K562 (cell line): ENCODE measurements around the gene HSPA4L. TPM values are rescaled to one million over a fixed set of nuclear protein-coding genes. Genes with fewer than 3 reads are reported as not detected.

Experiments
- ARID1B ChIP-seq: fragments of 450-650 bp; IDR thresholded peaks from 2 replicates; pipeline ENCODE4 v1.6.1; 2016; ENCODE audit warnings: antibody characterized with exemption, mild to moderate bottlenecking, inconsistent platforms
- BRD4 ChIP-seq: fragments of 200-600 bp; sonication (generic); IDR thresholded peaks from 2 replicates; pipeline ENCODE4 v1.6.1; 2017; ENCODE audit warnings: inconsistent platforms
- CBFA2T2 ChIP-seq: fragments of 450-650 bp; conservative IDR thresholded peaks from 2 replicates; pipeline ENCODE4 v1.6.1; 2017; ENCODE audit warnings: mild to moderate bottlenecking
- EHMT2 ChIP-seq: fragments of 450-650 bp; IDR thresholded peaks from 2 replicates; pipeline ENCODE4 v1.6.1; 2018; ENCODE audit warnings: antibody characterized with exemption
- GATAD2A ChIP-seq: fragments of 450-650 bp; IDR thresholded peaks from 2 replicates; pipeline ENCODE4 v1.6.1; 2017
- HNRNPH1 ChIP-seq: fragments of 200-400 bp; formaldehyde crosslinking; optimal IDR thresholded peaks from 2 replicates; pipeline ENCODE3; 2017; ENCODE audit warnings: low read depth, mild to moderate bottlenecking, low read length, moderate library complexity
- KAT2B ChIP-seq: IDR thresholded peaks from one replicate; pipeline ENCODE4 v1.6.1; 2012; ENCODE audit warnings: low read depth, mild to moderate bottlenecking, control low read depth, inconsistent platforms, low read length, moderate library complexity
- KLF13 ChIP-seq: fragments of 450-650 bp; IDR thresholded peaks from 2 replicates; pipeline ENCODE4 v1.6.1; 2016; ENCODE audit warnings: missing genetic modification characterization, low read depth, mild to moderate bottlenecking, missing compliant biosample characterization, moderate library complexity, borderline replicate concordance
- MAFF ChIP-seq: IDR thresholded peaks from 2 replicates; pipeline ENCODE4 v1.6.1; 2012; ENCODE audit warnings: low read length, improper control_type of control experiment
- RUNX1 ChIP-seq: sonication (generic); IDR thresholded peaks from 2 replicates; pipeline ENCODE4 v1.6.1; 2016; ENCODE audit warnings: antibody characterized with exemption, low read depth
- TAL1 ChIP-seq: fragments of 450-650 bp; IDR thresholded peaks from 2 replicates; pipeline ENCODE4 v1.6.1; 2016; ENCODE audit warnings: mild to moderate bottlenecking
- THRAP3 ChIP-seq: fragments of 450-650 bp; IDR thresholded peaks from 2 replicates; pipeline ENCODE4 v1.6.1; 2016; ENCODE audit warnings: mild to moderate bottlenecking, inconsistent platforms, borderline replicate concordance
- XRCC4 ChIP-seq: IDR thresholded peaks from one replicate; pipeline ENCODE4 v1.6.1; 2011; ENCODE audit not compliant: insufficient read depth, insufficient read length; ENCODE audit errors: extremely low read depth
- YBX1 ChIP-seq: fragments of 450-650 bp; IDR thresholded peaks from 2 replicates; pipeline ENCODE4 v1.7.1; 2016; ENCODE audit warnings: mild to moderate bottlenecking
- ZBTB7A ChIP-seq: IDR thresholded peaks from 2 replicates; pipeline ENCODE4 v1.6.1; 2011; ENCODE audit warnings: low read depth, mild to moderate bottlenecking, low read length, moderate library complexity, borderline replicate concordance; ENCODE audit not compliant: control insufficient read depth
- ZNF175 ChIP-seq: fragments of 200-800 bp; sonication (Bioruptor generic); IDR thresholded peaks from 2 replicates; pipeline ENCODE4 v1.6.1; 2016; ENCODE audit warnings: low read depth, mild to moderate bottlenecking, missing genetic modification characterization, missing compliant biosample characterization
- ZNF347 ChIP-seq: fragments of 450-650 bp; formaldehyde crosslinking; IDR thresholded peaks from 2 replicates; pipeline ENCODE4 v1.4.0; 2020; ENCODE audit warnings: low read depth, mild to moderate bottlenecking, moderate library complexity
- ZNF586 ChIP-seq: fragments of 450-650 bp; formaldehyde crosslinking; conservative IDR thresholded peaks from 2 replicates; pipeline ENCODE4 v1.4.0; 2020; ENCODE audit warnings: mild to moderate bottlenecking, moderate library complexity
- ZNF707 ChIP-seq: fragments of 250-450 bp; sonication (Bioruptor Pico); conservative IDR thresholded peaks from 2 replicates; pipeline ENCODE4 v1.8.0; 2022; ENCODE audit warnings: inconsistent platforms, mild to moderate bottlenecking, moderate library complexity
- polyA plus RNA-seq, 8 experiments: library from polyadenylated mRNA; depleted of rRNA in 4 of 8; stranded (reverse) in 5 of 8; unstranded in 3 of 8; fragments of >200 nt; fragmentation: Nextera tagmentation in 2 of 8; fragmentation: Illumina TruSeq in 1 of 8; extraction: Ambion mirVana in 2 of 8; extraction: Trizol in 1 of 8; gene quantifications; 2 replicates each; pipeline versions ENCODE4 v1.2.1 to v1.2.3, GENCODE V29; 2011 to 2014; ENCODE audit warnings: inconsistent platforms in 1 of 8, missing spikeins in 1 of 8
- total RNA-seq, 7 experiments: library from RNA; depleted of rRNA in 6 of 7; stranded (reverse); fragments of >200 nt in 6 of 7; fragmentation: Illumina TruSeq in 2 of 7; extraction: Trizol in 2 of 7; gene quantifications; 2 replicates each; pipeline versions ENCODE4 v1.2.1 to v1.2.3, GENCODE V29; 2011 to 2021; ENCODE audit warnings: low replicate concordance in 1 of 7
- TF ChIP-seq, protein P1 (sequence below): fragments of 450-650 bp; IDR thresholded peaks from 2 replicates; pipeline ENCODE4 v1.6.1; 2016; ENCODE audit warnings: borderline replicate concordance
- TF ChIP-seq, protein P2 (sequence below): fragments of 250-450 bp; sonication (Bioruptor Pico); IDR thresholded peaks from 2 replicates; pipeline ENCODE4 v1.4.0; 2020
- TF ChIP-seq, protein P3 (sequence below): sonication (generic); formaldehyde crosslinking; IDR thresholded peaks from 2 replicates; pipeline ENCODE4 v1.8.1; 2023; ENCODE audit warnings: mild to moderate bottlenecking, missing genetic modification reagents
- TF ChIP-seq, protein P4 (sequence below): fragments of 450-650 bp; conservative IDR thresholded peaks from 2 replicates; pipeline ENCODE4 v1.6.1; 2016; ENCODE audit warnings: missing genetic modification characterization, low read depth, mild to moderate bottlenecking, missing compliant biosample characterization, moderate library complexity

The HSPA4L gene
- total and polyA plus RNA-seq, 9 of the 15 experiments (the other 6 are each of a cell fraction or from before 2014, with no cell fraction given), result 12.3 to 37.0 (median 21.7) TPM

DNA sequence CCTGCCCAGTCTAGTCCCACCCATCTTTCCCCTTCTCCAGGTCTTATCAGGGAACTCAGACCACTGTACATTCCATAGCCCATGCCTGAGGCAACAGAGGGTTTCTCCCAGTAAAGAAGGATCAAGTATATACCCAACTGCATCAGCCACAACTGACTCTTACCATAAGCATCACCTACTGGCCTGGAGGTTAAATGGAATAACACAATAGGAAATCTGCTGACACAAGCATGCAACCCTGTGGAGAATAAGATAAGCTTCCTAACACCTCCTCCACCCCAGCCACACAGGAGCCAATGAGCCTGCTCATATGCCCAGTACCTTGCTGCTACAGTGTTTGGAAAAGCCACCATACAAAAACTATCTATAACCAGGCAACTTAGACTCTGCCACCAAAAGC, 63.9 kb downstream of the HSPA4L start (continued):
- TF ChIP-seq ZBTB7A (no peak), ZNF586 (CRISPR knock-in tag) (no peak), KLF13 (tag) (no peak), ZNF707 (CRISPR knock-in tag) (no peak), ZNF175 (no peak), BRD4 (no peak), ARID1B (peak; percentile 66), RUNX1 (no peak), KAT2B (no peak), ZNF347 (CRISPR knock-in tag) (no peak), CBFA2T2 (peak; percentile 58), YBX1 (no peak), HNRNPH1 (no peak), XRCC4 (no peak), GATAD2A (no peak), MAFF (peak; percentile 57), EHMT2 (0 out of 2 replicates have a peak, but pooled peaks have one; percentile 33), TAL1 (peak; percentile 53; the same call in 1 of the 2 replicates), THRAP3 (no peak)
- TF ChIP-seq, protein P1, sequence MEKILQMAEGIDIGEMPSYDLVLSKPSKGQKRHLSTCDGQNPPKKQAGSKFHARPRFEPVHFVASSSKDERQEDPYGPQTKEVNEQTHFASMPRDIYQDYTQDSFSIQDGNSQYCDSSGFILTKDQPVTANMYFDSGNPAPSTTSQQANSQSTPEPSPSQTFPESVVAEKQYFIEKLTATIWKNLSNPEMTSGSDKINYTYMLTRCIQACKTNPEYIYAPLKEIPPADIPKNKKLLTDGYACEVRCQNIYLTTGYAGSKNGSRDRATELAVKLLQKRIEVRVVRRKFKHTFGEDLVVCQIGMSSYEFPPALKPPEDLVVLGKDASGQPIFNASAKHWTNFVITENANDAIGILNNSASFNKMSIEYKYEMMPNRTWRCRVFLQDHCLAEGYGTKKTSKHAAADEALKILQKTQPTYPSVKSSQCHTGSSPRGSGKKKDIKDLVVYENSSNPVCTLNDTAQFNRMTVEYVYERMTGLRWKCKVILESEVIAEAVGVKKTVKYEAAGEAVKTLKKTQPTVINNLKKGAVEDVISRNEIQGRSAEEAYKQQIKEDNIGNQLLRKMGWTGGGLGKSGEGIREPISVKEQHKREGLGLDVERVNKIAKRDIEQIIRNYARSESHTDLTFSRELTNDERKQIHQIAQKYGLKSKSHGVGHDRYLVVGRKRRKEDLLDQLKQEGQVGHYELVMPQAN, result no peak
- TF ChIP-seq, protein P2, sequence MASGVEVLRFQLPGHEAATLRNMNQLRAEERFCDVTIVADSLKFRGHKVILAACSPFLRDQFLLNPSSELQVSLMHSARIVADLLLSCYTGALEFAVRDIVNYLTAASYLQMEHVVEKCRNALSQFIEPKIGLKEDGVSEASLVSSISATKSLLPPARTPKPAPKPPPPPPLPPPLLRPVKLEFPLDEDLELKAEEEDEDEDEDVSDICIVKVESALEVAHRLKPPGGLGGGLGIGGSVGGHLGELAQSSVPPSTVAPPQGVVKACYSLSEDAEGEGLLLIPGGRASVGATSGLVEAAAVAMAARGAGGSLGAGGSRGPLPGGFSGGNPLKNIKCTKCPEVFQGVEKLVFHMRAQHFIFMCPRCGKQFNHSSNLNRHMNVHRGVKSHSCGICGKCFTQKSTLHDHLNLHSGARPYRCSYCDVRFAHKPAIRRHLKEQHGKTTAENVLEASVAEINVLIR (CRISPR knock-in tag), result no peak
- TF ChIP-seq, protein P3, sequence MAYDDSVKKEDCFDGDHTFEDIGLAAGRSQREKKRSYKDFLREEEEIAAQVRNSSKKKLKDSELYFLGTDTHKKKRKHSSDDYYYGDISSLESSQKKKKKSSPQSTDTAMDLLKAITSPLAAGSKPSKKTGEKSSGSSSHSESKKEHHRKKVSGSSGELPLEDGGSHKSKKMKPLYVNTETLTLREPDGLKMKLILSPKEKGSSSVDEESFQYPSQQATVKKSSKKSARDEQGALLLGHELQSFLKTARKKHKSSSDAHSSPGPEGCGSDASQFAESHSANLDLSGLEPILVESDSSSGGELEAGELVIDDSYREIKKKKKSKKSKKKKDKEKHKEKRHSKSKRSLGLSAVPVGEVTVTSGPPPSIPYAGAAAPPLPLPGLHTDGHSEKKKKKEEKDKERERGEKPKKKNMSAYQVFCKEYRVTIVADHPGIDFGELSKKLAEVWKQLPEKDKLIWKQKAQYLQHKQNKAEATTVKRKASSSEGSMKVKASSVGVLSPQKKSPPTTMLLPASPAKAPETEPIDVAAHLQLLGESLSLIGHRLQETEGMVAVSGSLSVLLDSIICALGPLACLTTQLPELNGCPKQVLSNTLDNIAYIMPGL, result no peak
- TF ChIP-seq, protein P4, sequence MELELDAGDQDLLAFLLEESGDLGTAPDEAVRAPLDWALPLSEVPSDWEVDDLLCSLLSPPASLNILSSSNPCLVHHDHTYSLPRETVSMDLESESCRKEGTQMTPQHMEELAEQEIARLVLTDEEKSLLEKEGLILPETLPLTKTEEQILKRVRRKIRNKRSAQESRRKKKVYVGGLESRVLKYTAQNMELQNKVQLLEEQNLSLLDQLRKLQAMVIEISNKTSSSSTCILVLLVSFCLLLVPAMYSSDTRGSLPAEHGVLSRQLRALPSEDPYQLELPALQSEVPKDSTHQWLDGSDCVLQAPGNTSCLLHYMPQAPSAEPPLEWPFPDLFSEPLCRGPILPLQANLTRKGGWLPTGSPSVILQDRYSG (tag), result no peak
